Gastroesophageal sphincter (tissue), 3 donors: ENCODE data around the gene MAPK1.

Experiments
- CTCF ChIP-seq, 4 experiments: fragments of 200-600 bp in 2 of 4; fragments of 450-650 bp in 2 of 4; sonication (generic) in 1 of 4; IDR thresholded peaks; one replicate each; pipeline ENCODE4 v1.5.1; 2017 to 2019; ENCODE audit warnings: antibody characterized with exemption in 4 of 4, mild to moderate bottlenecking in 2 of 4, moderate library complexity in 2 of 4
- POLR2AphosphoS5 ChIP-seq: sonication (generic); formaldehyde crosslinking; IDR thresholded peaks from one replicate; pipeline ENCODE4 v1.6.1; 2017; ENCODE audit warnings: antibody characterized with exemption

GRCh38 chr22:21849489-21849888, 18.0 kb downstream of the MAPK1 start:
- TF ChIP-seq CTCF (IDR thresholded peaks at IDR 0.05) (no peak), POLR2AphosphoS5 (no peak)
